ENCODE measurements around the gene TGM3. TPM values are rescaled to one million over a fixed set of nuclear protein-coding genes. Genes with fewer than 3 reads are reported as not detected.

TGM3 gene
- total and polyA plus RNA-seq, 9 donors, result 0.04 to 0.46 (median 0.15) TPM; not detected in 4

DNA sequence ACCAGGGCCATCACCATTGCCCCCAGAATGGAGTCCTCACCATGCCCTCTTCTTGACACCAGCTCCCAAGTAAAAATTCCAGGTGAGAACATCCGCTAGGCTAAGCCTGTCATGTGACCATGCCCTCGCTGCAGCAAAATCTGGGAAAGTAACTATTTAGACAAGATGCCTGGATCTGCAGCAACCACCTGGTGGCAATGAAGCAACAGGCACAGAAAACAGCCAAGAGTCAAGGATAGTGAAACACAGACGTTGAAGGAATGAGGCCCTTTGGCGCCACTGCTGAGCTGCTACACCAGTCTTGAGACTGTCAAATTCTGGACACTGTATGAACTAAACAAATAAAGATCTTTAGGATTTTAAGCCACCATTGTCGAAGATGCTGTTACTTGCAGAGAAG is 54.8 kb downstream of the TGM3 start:
- intact Hi-C loops (cut with DNase I), result no loop called here
- no peak for TF ChIP-seq POLR2A (IDR thresholded peaks at IDR 0.05)
- no peak for TF ChIP-seq EP300 (IDR thresholded peaks at IDR 0.05)
- TF ChIP-seq, protein P1, sequence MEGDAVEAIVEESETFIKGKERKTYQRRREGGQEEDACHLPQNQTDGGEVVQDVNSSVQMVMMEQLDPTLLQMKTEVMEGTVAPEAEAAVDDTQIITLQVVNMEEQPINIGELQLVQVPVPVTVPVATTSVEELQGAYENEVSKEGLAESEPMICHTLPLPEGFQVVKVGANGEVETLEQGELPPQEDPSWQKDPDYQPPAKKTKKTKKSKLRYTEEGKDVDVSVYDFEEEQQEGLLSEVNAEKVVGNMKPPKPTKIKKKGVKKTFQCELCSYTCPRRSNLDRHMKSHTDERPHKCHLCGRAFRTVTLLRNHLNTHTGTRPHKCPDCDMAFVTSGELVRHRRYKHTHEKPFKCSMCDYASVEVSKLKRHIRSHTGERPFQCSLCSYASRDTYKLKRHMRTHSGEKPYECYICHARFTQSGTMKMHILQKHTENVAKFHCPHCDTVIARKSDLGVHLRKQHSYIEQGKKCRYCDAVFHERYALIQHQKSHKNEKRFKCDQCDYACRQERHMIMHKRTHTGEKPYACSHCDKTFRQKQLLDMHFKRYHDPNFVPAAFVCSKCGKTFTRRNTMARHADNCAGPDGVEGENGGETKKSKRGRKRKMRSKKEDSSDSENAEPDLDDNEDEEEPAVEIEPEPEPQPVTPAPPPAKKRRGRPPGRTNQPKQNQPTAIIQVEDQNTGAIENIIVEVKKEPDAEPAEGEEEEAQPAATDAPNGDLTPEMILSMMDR (IDR thresholded peaks at IDR 0.05), result no peak
- no peaks in the 10 kb centered on the region for H3K36me3 ChIP-seq
- no peak overlapping the region for H3K27ac ChIP-seq
- H3K4me1 ChIP-seq (ENCODE audit: insufficient read depth), result no peaks in the 10 kb centered on the region
- no peak for DNase-seq
- 64 to 78% (median 64%) methylated on average over 5 of the region's 5 CpGs for WGBS, 3 donors
- no peak overlapping the region for H3K4me3 ChIP-seq
- H3K9me3 ChIP-seq, result no peaks in the 10 kb centered on the region
- no peaks in the 10 kb centered on the region for H3K27me3 ChIP-seq

DNA sequence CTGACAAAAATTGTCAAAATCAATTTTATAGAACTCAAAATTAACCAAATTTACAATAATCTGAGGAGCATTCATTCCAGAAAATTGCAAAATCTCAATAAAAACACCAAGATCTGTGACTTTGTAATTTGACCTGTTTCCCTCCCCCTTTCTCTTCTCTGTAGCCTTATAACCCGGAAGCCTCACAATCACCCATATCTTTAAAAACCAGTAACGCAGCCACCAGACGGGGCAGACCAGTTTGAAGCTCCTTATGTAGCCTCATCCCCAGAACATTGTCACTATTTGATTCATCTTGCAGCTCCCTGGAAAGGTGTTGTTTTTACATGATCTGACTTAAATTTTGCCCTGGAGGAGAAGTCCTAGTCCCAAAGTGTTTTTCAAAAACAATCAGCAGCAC is 57.4 kb downstream of the TGM3 start:
- intact Hi-C loops (cut with DNase I), result no loop called here
- Histone ChIP-seq H3K9me3 (no peaks in the 10 kb centered on the region), H3K4me1 (ENCODE audit: insufficient read depth) (no peaks in the 10 kb centered on the region), H3K36me3 (no peaks in the 10 kb centered on the region), H3K4me3 (no peak overlapping the region), H3K27me3 (no peaks in the 10 kb centered on the region), H3K27ac (no peak overlapping the region)
- TF ChIP-seq EP300 (IDR thresholded peaks at IDR 0.05) (no peak), POLR2A (IDR thresholded peaks at IDR 0.05) (no peak)
- TF ChIP-seq, protein P1 (IDR thresholded peaks at IDR 0.05), result no peak
- no peak for DNase-seq
- WGBS, 3 donors, result 60 to 82% (median 67%) methylated on average over 3 of the region's 3 CpGs

DNA sequence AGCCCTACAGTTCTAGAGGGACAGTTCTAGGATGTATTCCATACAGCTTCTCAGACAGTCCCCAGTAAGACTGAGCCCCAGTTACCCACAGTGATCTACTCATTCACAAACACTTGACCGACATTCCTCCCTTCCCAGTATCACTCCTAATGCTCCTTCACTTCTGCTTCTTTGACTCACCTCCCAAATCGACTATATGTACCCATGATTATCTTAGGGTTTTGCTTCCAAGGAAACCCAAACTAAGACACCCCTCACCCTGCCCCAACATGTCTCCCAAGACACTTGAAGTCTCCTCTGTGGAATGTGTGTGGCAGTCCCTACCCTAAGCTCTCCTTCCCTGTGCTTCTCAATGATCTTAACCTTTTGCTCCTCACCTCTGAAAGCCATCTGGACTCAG is 61.3 kb downstream of the TGM3 start:
- DNase-seq, result no peak
- no peaks in the 10 kb centered on the region for H3K9me3 ChIP-seq
- H3K36me3 ChIP-seq, result no peaks in the 10 kb centered on the region
- H3K4me3 ChIP-seq, result no peak overlapping the region
- H3K4me1 ChIP-seq (ENCODE audit: insufficient read depth), result no peaks in the 10 kb centered on the region
- WGBS, 3 donors, result 49 to 74% (median 57%) methylated on average over 2 of the region's 2 CpGs
- H3K27me3 ChIP-seq, result no peaks in the 10 kb centered on the region
- intact Hi-C loops (cut with DNase I), result no loop called here
- TF ChIP-seq POLR2A (IDR thresholded peaks at IDR 0.05), result no peak
- no peak for TF ChIP-seq EP300 (IDR thresholded peaks at IDR 0.05)
- TF ChIP-seq, protein P1 (IDR thresholded peaks at IDR 0.05), result no peak
- no peak overlapping the region for H3K27ac ChIP-seq

DNA sequence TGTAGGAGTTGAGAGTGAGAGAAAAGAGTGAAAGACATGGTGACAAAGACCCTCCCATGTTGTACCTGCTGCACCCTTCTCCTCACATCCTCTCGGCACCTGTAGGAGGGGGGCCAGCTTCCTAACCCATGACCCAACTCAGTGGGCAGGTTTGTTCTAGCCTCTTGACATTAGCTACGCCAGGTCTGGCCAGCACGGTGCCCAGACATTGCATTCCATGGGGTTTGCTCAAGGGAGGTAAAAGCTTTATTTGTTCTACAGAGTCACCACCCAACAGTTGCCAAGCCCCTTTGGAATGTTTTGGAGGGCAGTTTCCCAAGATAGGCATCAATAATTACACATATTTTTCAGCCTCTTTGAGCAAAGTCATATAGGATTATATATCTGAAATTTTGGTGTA is 62.2 kb downstream of the TGM3 start:
- H3K27me3 ChIP-seq, result no peaks in the 10 kb centered on the region
- H3K4me3 ChIP-seq, result no peak overlapping the region
- no peaks in the 10 kb centered on the region for H3K36me3 ChIP-seq
- no peak overlapping the region for H3K27ac ChIP-seq
- TF ChIP-seq, protein P1 (IDR thresholded peaks at IDR 0.05), result no peak
- no peak for TF ChIP-seq EP300 (IDR thresholded peaks at IDR 0.05)
- no peak for TF ChIP-seq POLR2A (IDR thresholded peaks at IDR 0.05)
- intact Hi-C loops (cut with DNase I), result no loop called here
- WGBS, 3 donors, result 87 to 90% (median 87%) methylated on average over 3 of the region's 3 CpGs
- no peaks in the 10 kb centered on the region for H3K9me3 ChIP-seq
- no peak for DNase-seq
- H3K4me1 ChIP-seq (ENCODE audit: insufficient read depth), result no peaks in the 10 kb centered on the region
